ENCODE data around the gene RAB14. TPM values are rescaled to one million over a fixed set of nuclear protein-coding genes. Genes with fewer than 3 reads are reported as not detected.

Gene RAB14
- total and polyA plus RNA-seq, 2 donors = 23.1 to 49.0 TPM

GRCh38 chr9:121189660-121190059, 12.0 kb downstream of the RAB14 start:
- Histone ChIP-seq H3K9me3 (ENCODE audit: control insufficient read depth in 2 of 2, insufficient read depth in 1 of 2, low read length in 1 of 2) (no peaks in the 10 kb centered on the region), H3K27me3 (ENCODE audit: control insufficient read depth in 2 of 2, insufficient read depth in 1 of 2, low read length in 1 of 2) (no peaks in the 10 kb centered on the region), H3K36me3 (ENCODE audit: control insufficient read depth in 2 of 2, insufficient read depth in 2 of 2, low read length in 1 of 2) (peaks cover 7 to 21% of the 10 kb centered on the region in 2 donors), H3K27ac (ENCODE audit: low read depth in 1 of 2, low read length in 1 of 2) (no peak overlapping the region), H3K4me3 (ENCODE audit: low read length in 2 of 2) (no peak overlapping the region), H3K4me1 (ENCODE audit: control insufficient read depth in 2 of 2, insufficient read depth in 2 of 2, low read length in 2 of 2) (peaks cover 0 to 3% of the 10 kb centered on the region in 2 donors)
- DNase-seq (ENCODE audit: low read depth in 6 of 9, low spot score in 9 of 9) = no peak
- WGBS = 96% methylated on average over 3 of the region's 3 CpGs

DNA sequence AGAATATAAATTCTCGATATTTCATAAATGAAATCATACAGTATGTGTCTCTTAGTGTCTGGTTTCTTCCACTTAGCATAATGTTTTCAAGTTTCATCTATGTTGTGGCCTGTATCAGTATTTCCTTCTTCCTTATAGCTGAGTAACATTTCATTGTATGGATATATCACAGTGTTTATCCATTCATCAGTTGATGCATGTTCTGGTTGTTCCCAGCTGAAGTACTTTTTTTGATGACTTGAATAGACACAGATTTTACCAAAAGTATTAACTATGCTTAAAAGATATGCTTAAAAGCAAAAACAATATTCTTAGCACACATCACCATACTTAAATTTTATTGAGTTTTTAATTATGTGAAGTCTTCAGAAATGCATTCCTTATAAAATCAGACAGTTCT, 12.7 kb downstream of the RAB14 start:
- peaks cover 0 to 3% of the 10 kb centered on the region in 2 donors for H3K4me1 ChIP-seq (ENCODE audit: control insufficient read depth in 2 of 2, insufficient read depth in 2 of 2, low read length in 2 of 2)
- no peaks in the 10 kb centered on the region for H3K27me3 ChIP-seq (ENCODE audit: control insufficient read depth in 2 of 2, insufficient read depth in 1 of 2, low read length in 1 of 2)
- WGBS = 97% methylated on average over 1 of the region's 1 CpG
- H3K9me3 ChIP-seq (ENCODE audit: control insufficient read depth in 2 of 2, insufficient read depth in 1 of 2, low read length in 1 of 2) = no peaks in the 10 kb centered on the region
- DNase-seq (ENCODE audit: low read depth in 6 of 9, low spot score in 9 of 9) = no peak
- peaks cover 8 to 25% of the 10 kb centered on the region in 2 donors for H3K36me3 ChIP-seq (ENCODE audit: control insufficient read depth in 2 of 2, insufficient read depth in 2 of 2, low read length in 1 of 2)
- no peak overlapping the region for H3K27ac ChIP-seq (ENCODE audit: low read depth in 1 of 2, low read length in 1 of 2)
- H3K4me3 ChIP-seq (ENCODE audit: low read length in 2 of 2) = no peak overlapping the region

DNA sequence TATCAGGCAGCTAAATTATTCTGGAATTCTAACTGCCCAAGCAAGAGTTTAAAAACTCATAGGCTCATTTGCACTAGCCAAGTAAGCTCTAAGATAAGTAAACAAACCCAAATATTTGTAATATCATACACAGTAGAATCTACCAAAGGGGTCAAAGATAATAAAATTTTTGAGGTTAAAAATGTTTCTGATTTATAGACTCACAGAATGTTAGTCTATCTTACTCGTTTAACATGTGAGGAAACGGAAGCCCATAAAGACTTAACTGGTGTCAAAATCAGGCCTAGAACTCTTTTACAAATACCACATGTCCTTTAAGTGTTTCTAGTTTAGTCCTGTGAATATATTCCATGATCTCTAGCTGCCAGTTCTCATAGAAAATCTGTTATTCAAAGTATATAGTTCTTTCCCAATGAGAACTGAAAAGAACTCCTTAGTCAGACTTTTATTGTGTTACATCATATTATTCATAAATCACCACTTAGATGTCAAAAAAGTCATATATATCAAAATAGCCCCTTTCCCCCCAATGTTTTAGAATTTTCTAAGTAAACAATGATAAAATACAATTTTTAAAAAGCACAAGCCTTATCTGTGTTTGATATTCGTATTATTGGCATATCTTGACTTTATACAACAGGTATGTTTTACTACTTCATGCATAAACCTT, 13.9 kb downstream of the RAB14 start:
- H3K9me3 ChIP-seq (ENCODE audit: control insufficient read depth in 2 of 2, insufficient read depth in 1 of 2, low read length in 1 of 2) = no peaks in the 10 kb centered on the region
- H3K4me3 ChIP-seq (ENCODE audit: low read length in 2 of 2) = no peak overlapping the region
- no peak for DNase-seq (ENCODE audit: low read depth in 6 of 9, low spot score in 9 of 9)
- H3K27ac ChIP-seq (ENCODE audit: low read depth in 1 of 2, low read length in 1 of 2) = no peak overlapping the region
- peaks cover 9 to 36% of the 10 kb centered on the region in 2 donors for H3K36me3 ChIP-seq (ENCODE audit: control insufficient read depth in 2 of 2, insufficient read depth in 2 of 2, low read length in 1 of 2)
- H3K27me3 ChIP-seq (ENCODE audit: control insufficient read depth in 2 of 2, insufficient read depth in 1 of 2, low read length in 1 of 2) = no peaks in the 10 kb centered on the region
- WGBS = 83% methylated on average over 3 of the region's 3 CpGs
- H3K4me1 ChIP-seq (ENCODE audit: control insufficient read depth in 2 of 2, insufficient read depth in 2 of 2, low read length in 2 of 2) = peaks cover 0 to 3% of the 10 kb centered on the region in 2 donors

- 88% methylated on average over 4 of the region's 4 CpGs for WGBS
- no peak overlapping the region for H3K4me3 ChIP-seq (ENCODE audit: low read length in 2 of 2)
- no peaks in the 10 kb centered on the region for H3K9me3 ChIP-seq (ENCODE audit: control insufficient read depth in 2 of 2, insufficient read depth in 1 of 2, low read length in 1 of 2)
- H3K4me1 ChIP-seq (ENCODE audit: control insufficient read depth in 2 of 2, insufficient read depth in 2 of 2, low read length in 2 of 2) = peaks cover 0 to 3% of the 10 kb centered on the region in 2 donors
- no peaks in the 10 kb centered on the region for H3K27me3 ChIP-seq (ENCODE audit: control insufficient read depth in 2 of 2, insufficient read depth in 1 of 2, low read length in 1 of 2)
- H3K36me3 ChIP-seq (ENCODE audit: control insufficient read depth in 2 of 2, insufficient read depth in 2 of 2, low read length in 1 of 2) = peaks cover 13 to 51% of the 10 kb centered on the region in 2 donors
- no peak for DNase-seq (ENCODE audit: low read depth in 6 of 9, low spot score in 9 of 9)
- H3K27ac ChIP-seq (ENCODE audit: low read depth in 1 of 2, low read length in 1 of 2) = no peak overlapping the region
Measured at GRCh38 chr9:121185774-121186403, 15.8 kb downstream of the RAB14 start.

GRCh38 chr9:121185178-121185745, 16.4 kb downstream of the RAB14 start:
- peaks cover 13 to 55% of the 10 kb centered on the region in 2 donors for H3K36me3 ChIP-seq (ENCODE audit: control insufficient read depth in 2 of 2, insufficient read depth in 2 of 2, low read length in 1 of 2)
- H3K9me3 ChIP-seq (ENCODE audit: control insufficient read depth in 2 of 2, insufficient read depth in 1 of 2, low read length in 1 of 2) = no peaks in the 10 kb centered on the region
- H3K27ac ChIP-seq (ENCODE audit: low read depth in 1 of 2, low read length in 1 of 2) = no peak overlapping the region
- WGBS = 89% methylated on average over 3 of the region's 3 CpGs
- no peak overlapping the region for H3K4me3 ChIP-seq (ENCODE audit: low read length in 2 of 2)
- H3K4me1 ChIP-seq (ENCODE audit: control insufficient read depth in 2 of 2, insufficient read depth in 2 of 2, low read length in 2 of 2) = peaks cover 0 to 3% of the 10 kb centered on the region in 2 donors
- DNase-seq (ENCODE audit: low read depth in 6 of 9, low spot score in 9 of 9) = no peak
- no peaks in the 10 kb centered on the region for H3K27me3 ChIP-seq (ENCODE audit: control insufficient read depth in 2 of 2, insufficient read depth in 1 of 2, low read length in 1 of 2)

DNA sequence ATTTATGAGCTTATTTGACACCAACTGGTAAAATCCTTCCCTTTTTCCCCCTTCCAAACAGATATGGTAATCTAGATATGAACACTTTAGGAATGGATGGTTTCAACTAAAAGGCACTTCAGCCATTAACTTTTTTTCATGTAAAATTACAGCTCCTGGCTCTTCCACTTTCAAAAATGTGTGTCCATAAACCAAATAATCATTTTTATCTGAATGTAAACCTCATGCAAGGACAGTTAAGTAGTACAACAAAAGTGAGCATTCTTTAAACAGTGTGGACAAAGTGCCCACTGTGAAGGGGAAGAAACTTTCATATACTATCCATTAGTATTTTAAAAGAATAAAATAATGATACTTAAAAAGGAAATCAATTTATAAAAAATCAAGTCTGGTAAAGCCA, 17.2 kb downstream of the RAB14 start:
- Histone ChIP-seq H3K27ac (ENCODE audit: low read depth in 1 of 2, low read length in 1 of 2) (no peak overlapping the region), H3K27me3 (ENCODE audit: control insufficient read depth in 2 of 2, insufficient read depth in 1 of 2, low read length in 1 of 2) (no peaks in the 10 kb centered on the region), H3K9me3 (ENCODE audit: control insufficient read depth in 2 of 2, insufficient read depth in 1 of 2, low read length in 1 of 2) (no peaks in the 10 kb centered on the region), H3K4me3 (ENCODE audit: low read length in 2 of 2) (no peak overlapping the region), H3K4me1 (ENCODE audit: control insufficient read depth in 2 of 2, insufficient read depth in 2 of 2, low read length in 2 of 2) (peaks cover 0 to 3% of the 10 kb centered on the region in 2 donors), H3K36me3 (ENCODE audit: control insufficient read depth in 2 of 2, insufficient read depth in 2 of 2, low read length in 1 of 2) (peaks cover 13 to 60% of the 10 kb centered on the region in 2 donors)
- DNase-seq (ENCODE audit: low read depth in 6 of 9, low spot score in 9 of 9) = no peak

DNA sequence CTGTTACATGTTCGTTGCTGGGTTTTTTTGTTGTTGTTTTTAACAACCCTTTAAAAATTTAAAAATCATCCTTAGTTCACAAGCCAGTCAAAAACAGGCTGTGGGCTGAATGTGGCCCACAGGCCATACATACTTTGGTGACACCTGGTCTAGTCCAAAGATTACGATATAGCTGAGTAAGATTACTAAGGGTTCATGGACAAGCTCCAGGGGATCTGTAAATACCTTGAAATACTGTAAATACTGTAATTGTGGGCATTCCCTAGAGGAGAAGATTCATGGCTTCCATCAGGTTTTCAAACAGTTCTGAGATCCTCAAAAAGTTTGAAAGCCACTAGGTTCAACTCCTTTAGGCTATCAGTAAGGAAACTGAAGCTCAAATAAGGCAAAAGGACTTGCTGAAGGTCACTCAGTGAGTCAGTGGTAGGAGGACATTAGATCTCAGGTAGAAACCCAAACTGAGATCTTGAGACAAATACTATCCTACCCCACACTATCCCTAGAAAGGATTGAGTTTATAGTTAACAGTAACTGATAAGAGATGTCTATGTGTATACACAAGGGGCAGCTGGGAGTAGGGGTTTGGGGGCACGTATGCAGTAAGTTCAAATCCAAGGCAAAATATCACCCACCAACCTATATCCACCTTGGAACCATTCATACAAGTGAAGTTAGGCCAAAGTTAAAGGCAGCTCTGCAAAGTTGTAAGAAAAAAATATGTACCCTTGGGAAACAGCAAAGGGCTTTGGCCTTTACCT, 17.8 kb downstream of the RAB14 start:
- Histone ChIP-seq H3K27ac (ENCODE audit: low read depth in 1 of 2, low read length in 1 of 2) (no peak overlapping the region), H3K27me3 (ENCODE audit: control insufficient read depth in 2 of 2, insufficient read depth in 1 of 2, low read length in 1 of 2) (no peaks in the 10 kb centered on the region), H3K9me3 (ENCODE audit: control insufficient read depth in 2 of 2, insufficient read depth in 1 of 2, low read length in 1 of 2) (no peaks in the 10 kb centered on the region), H3K4me3 (ENCODE audit: low read length in 2 of 2) (no peak overlapping the region), H3K4me1 (ENCODE audit: control insufficient read depth in 2 of 2, insufficient read depth in 2 of 2, low read length in 2 of 2) (peaks cover 0 to 3% of the 10 kb centered on the region in 2 donors), H3K36me3 (ENCODE audit: control insufficient read depth in 2 of 2, insufficient read depth in 2 of 2, low read length in 1 of 2) (peaks cover 14 to 65% of the 10 kb centered on the region in 2 donors)
- no peak for DNase-seq (ENCODE audit: low read depth in 6 of 9, low spot score in 9 of 9)
- WGBS = 89% methylated on average over 3 of the region's 3 CpGs

DNA sequence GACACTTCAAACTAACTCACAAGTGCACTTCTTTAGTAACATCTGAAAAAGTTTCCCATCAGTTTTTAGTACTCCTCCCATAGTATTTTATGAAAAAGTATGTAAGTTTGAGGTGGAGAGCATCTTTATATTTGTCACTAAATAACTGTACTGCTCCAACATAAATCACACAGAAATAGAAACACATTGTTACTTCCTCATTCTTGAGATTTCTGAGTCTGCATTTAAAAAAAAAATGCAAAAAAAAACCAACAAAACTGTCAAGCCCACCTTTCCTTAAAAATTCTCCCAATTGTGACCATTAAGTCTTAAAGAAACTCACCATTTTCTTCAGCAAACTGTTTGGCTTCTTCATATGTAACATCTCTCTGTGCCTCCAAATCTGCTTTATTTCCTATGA, 18.7 kb downstream of the RAB14 start:
- Histone ChIP-seq H3K36me3 (ENCODE audit: control insufficient read depth in 2 of 2, insufficient read depth in 2 of 2, low read length in 1 of 2) (peaks cover 17 to 74% of the 10 kb centered on the region in 2 donors), H3K27me3 (ENCODE audit: control insufficient read depth in 2 of 2, insufficient read depth in 1 of 2, low read length in 1 of 2) (no peaks in the 10 kb centered on the region), H3K4me3 (ENCODE audit: low read length in 2 of 2) (no peak overlapping the region), H3K4me1 (ENCODE audit: control insufficient read depth in 2 of 2, insufficient read depth in 2 of 2, low read length in 2 of 2) (peaks cover 0 to 3% of the 10 kb centered on the region in 2 donors), H3K9me3 (ENCODE audit: control insufficient read depth in 2 of 2, insufficient read depth in 1 of 2, low read length in 1 of 2) (no peaks in the 10 kb centered on the region), H3K27ac (ENCODE audit: low read depth in 1 of 2, low read length in 1 of 2) (no peak overlapping the region)
- no peak for DNase-seq (ENCODE audit: low read depth in 6 of 9, low spot score in 9 of 9)

All from thymus (tissue), 11 donors.